ENCODE measurements around the gene DLX2.

GRCh38 chr2:172088245-172089004, 14.3 kb downstream of the DLX2 start:
- TF ChIP-seq, protein P1, sequence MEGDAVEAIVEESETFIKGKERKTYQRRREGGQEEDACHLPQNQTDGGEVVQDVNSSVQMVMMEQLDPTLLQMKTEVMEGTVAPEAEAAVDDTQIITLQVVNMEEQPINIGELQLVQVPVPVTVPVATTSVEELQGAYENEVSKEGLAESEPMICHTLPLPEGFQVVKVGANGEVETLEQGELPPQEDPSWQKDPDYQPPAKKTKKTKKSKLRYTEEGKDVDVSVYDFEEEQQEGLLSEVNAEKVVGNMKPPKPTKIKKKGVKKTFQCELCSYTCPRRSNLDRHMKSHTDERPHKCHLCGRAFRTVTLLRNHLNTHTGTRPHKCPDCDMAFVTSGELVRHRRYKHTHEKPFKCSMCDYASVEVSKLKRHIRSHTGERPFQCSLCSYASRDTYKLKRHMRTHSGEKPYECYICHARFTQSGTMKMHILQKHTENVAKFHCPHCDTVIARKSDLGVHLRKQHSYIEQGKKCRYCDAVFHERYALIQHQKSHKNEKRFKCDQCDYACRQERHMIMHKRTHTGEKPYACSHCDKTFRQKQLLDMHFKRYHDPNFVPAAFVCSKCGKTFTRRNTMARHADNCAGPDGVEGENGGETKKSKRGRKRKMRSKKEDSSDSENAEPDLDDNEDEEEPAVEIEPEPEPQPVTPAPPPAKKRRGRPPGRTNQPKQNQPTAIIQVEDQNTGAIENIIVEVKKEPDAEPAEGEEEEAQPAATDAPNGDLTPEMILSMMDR (IDR thresholded peaks at IDR 0.05): no peak
- no peak for TF ChIP-seq SIN3A (IDR thresholded peaks at IDR 0.05; ENCODE audit: borderline replicate concordance, insufficient read depth, low read depth, low read length)
- no peak for TF ChIP-seq POLR2AphosphoS5 (IDR thresholded peaks at IDR 0.05; ENCODE audit: low read depth, low read length)
